NCI-H2171 (cell line): Measurements from ENCODE around the gene FAM184A.
"Not testable (repeated sequence)": the region's sequence is repeated elsewhere in the genome, so short reads cannot be mapped to it uniquely, and the experiment has no call there.

ENCODE experiments used
- DNase-seq: peaks from one replicate; lab custom pipeline; 2025; lab: John Stamatoyannopoulos, UW

FAM184A gene

GRCh38 chr6:119100115-119100514, 21.7 kb upstream of the FAM184A start:
- no peak for DNase-seq

DNA sequence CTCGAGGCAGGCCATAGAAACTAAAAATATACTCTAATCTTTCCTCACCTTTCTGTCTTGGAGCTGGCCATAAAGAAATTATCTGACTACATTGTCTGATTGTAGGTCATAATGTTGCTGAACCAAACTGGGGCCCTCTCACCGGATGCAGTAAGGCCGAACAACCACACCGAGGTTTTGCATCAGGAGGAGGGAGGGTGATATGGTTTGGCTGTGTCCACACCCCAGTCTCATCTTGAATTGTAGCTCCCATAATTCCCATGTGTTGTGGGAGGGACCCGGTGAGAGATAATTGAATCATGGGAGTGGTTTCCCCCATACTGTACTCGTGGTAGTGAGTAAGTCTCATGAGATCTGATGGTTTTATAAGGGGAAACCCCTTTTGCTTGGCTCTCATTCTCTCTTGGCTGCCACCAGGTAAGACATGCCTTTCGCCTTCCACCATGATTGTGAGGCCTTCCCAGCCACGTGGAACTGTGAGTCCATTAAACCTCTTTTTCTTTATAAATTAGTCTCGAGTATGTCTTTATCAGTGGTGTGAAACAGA, 19.4 kb upstream of the FAM184A start:
- not testable (repeated sequence) for DNase-seq

GRCh38 chr6:119096721-119097565, 18.5 kb upstream of the FAM184A start:
- no peak for DNase-seq

DNA sequence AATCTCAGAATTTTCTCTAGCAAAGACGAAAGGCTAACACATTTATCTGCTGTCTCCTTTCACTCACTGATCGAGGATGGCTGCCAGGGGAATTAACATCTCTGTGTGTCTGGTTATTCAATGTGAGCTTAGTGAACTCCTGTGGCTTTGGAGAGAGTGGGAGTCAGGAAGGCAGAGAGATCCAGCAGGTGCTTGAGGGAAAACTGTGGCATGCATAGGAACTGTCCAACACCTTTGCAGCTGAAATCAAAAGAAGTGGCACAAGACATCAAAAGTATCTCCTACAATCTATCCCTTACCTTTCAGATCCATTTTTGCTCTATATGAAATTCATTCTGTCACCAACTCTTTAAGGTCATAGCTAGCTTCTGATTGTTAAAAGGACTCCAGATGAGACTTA, 11.8 kb upstream of the FAM184A start:
- DNase-seq, result no peak

GRCh38 chr6:119084784-119085183, 6.3 kb upstream of the FAM184A start:
- DNase-seq, result no peak

DNA sequence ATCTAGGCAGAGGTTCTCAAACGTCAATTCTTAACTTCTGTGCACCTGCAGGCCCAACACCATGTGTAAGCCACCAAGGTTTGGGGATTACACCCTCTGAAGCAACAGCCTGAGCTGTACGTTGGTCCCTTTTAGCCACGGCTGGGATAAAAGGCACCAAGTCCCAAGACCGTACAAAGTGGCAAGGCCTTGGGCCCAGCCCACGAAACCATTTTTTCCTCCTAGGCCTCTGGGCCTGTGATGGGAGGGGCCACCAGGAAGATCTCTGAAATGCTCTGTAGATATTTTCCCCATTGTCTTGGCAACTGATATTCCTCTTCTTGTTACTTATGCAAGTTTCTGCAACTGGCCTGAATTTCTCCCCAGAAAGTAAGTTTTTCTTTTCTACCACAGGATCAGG, 4.5 kb upstream of the FAM184A start:
- DNase-seq, result no peak

- peak; percentile 8 for DNase-seq
Measured at GRCh38 chr6:119079283-119079809, 882 bp upstream of the FAM184A start.

- DNase-seq, result peak; percentile 63
Measured at GRCh38 chr6:119077643-119078375, 655 bp downstream of the FAM184A start.

DNA sequence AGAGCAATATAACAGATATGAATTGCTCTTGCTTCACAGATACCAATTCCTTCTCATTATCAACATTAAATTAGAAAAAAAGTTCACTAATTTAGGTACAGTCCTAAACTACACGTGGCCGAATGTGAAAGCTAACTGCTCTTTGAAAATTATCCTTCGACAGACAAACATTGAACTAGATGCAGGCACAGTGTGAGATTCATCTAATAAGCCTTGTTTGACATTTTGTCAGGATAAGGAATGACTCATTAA, 1.1 kb downstream of the FAM184A start:
- DNase-seq, result no peak

DNA sequence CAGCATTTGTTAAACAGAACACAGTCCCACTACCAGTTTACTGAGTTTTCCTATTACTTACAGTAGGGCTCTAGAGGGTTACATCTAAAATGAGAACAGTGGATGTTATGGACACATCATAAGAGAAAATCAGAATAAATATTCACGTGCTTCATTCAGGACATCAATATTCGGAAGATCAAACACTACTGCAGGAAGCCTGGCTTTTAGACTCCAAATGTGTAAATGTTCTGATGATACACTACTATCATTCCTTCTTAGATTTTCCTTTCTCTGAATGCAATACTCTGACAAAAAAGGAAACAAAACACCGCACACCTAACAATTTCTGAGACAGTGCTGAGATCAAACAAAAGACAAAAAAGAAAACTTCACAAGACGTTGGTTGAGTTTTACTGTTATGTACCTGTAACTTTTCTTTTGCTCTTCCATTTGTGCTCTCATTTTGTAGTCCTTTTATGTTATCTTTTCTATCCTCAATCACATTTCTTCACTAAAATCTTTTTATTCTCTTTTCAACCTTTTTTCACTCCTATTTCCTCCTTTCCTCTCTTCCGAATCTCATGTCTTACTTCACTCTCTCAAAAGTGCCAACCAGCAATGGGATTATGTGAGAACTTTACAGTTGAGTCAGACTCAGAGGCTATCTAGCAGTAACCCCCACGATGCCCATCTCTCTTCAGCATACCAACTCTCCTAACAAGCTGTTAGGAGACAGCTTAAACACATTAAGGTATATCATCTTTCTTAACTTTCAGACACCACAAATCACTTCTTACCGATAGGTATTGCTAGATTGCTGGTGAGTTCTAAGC, 1.7 kb downstream of the FAM184A start:
- DNase-seq, result no peak

DNA sequence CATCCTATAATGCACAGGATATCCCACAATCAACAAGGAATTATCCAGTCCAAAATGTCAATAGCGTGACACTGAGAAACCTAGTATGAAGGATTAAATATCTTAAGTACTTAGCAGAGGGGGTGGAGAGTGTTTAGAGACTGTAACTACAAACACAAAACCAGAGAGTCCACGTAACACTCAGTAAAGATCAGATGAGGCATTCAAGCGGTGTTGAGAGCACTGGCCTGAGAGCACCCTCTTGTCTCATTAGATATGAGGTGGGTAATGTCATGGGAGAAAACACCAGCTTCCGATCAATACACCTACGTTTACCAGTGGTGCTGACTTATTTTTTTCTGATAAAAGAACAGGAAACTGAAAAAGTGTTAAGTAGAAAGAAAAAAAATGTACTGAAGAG, 2.3 kb downstream of the FAM184A start:
- no peak for DNase-seq

- no peak for DNase-seq
Measured at GRCh38 chr6:119075200-119075981, 3.1 kb downstream of the FAM184A start.

GRCh38 chr6:119073307-119074051, 5.0 kb downstream of the FAM184A start:
- no peak for DNase-seq

DNA sequence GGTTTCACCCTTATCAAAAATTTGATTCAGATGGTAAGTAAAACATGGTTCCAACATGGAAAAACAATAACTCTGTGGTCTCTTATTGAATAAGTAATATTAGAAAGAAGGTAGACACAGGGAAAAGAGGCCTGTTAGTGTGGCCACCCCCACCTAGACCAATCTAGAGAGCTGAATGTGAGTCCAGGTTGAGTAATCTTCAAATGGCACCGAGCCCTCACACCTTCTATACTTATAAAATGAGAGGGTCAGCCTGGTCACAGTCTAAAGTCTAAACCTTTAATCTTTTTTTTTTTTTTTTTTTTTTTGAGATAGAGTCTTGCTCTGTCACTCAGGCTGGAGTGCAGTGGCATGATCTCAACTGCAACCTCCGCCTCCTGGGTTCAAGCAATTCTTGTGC, 6.9 kb downstream of the FAM184A start:
- DNase-seq, result no peak

GRCh38 chr6:119067091-119067490, 11.4 kb downstream of the FAM184A start:
- DNase-seq, result no peak

DNA sequence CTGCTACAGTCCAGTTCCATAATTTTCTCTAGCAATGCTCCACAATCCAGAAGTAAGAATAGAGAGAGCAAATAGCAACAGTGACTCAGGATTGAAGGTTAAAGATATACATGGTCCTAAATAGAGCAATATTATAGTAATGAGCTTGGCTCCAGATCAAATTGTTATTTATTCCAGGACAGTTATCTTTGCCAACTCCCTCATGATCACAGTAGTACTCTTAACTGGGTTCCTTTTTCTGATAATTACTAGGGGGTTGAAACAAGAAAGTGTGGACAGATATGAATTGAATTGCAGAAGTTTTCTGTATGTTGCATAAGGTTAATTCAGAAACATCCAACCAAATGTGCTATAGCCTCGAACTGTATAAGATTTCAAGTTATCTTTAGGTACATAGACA, 11.9 kb downstream of the FAM184A start:
- no peak for DNase-seq

DNA sequence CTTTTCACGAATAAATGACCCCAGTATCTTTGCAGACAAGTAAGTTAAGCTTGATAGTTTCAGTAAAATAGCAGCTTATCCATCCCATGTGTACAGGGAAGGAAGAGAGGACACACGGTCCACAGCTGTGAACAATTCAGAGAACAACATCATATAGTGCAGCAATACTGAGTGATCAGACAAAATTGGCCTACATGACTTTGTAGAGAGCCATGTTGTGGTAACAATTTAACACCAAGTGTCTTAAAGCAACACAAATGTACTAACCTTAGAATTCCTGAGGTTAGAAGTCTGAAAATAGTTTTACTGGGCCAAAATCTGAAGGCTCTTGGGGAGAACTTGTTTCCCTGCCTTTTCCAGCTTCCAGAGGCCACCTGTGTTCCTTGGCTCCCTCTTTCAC, 12.5 kb downstream of the FAM184A start:
- no peak for DNase-seq

DNA sequence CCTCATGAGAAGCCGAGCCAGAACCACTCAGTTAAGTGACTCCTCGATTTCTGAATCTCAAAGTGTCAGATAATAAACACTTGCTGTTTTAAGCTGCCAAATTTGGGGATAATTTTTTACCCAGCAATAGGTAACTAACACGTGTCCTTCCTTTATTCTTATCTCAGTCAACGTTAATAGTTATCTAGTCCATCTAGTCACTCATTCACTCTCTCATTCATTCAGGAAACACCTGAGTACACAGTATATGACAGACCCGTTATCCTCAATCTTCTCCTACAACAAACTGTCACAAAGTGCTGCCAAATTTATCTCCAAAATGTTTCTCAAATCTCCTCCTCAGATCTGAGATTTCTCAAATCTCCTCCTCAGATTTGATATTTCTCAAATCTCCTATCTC, 13.1 kb downstream of the FAM184A start:
- DNase-seq, result no peak

- no peak for DNase-seq
Measured at GRCh38 chr6:119063491-119063890, 15.0 kb downstream of the FAM184A start.

DNA sequence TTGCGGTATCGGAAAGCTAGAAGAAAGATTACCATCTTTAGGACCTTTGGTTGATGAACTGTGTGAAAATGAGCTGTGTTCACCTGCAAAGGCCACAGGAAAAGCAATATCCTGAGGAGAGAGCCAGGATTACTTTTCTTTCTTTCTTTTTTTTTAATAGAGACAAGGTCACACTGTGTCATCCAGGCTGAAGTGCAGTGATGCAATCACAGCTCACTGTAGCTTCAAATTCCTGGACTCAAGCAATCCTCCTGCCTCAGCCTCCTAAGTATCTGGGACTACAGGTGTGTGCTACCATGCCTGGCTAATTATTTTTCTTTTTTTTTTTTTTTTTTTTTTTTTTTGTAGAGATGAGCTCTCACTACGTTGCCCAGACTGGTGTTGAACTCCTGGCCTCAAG, 17.2 kb downstream of the FAM184A start:
- no peak for DNase-seq
